ENCODE data around the gene ZFYVE28. TPM values are rescaled to one million over a fixed set of nuclear protein-coding genes. Genes with fewer than 3 reads are reported as not detected.
A peak's percentile ranks its signal among the peaks of the same experiment; 100 is the strongest.

The ZFYVE28 gene
- total RNA-seq, 1 donor = 10.5 TPM

DNA sequence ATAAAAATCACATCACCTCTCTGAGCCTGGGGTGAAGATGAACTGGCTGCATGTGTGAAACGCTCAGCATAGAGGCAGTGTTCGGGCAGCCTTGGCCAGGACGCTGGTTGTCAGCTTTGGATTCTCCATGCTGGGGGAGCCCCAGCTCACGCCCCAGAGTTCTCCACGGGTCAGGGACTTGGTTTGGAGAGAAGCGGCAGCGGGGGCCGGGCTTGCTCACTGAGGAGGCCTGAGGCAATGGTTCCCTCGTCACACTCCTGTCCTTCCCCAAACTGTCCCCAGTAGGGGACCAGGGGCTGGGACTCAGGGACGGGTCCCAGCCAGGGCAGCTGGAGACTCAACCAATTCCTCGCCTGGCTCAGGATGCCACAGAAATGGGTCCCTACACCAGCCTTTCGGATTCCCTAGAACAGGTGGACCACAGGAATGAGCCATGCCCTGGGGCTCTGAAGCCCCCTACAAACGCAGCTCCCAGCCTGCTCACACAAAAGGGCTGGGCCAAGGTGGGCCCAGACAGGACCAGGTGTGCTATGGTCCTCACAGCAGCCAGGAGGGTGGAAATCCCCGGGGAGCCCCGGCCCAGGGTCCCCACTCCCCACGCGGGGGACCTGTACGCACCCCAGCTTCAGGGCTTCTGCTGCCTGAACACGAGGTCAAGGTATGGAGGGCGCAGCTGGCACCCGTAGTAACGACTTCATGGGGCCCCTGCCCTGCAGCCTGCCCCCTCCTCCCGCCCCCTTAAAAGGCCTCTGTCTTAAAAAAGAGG is 157.9 kb downstream of the ZFYVE28 start:
- Histone ChIP-seq H3K4me1 (ENCODE audit: insufficient read depth, low read length) (peaks cover 34% of the 10 kb centered on the region), H3K4me2 (ENCODE audit: insufficient read depth, low read length) (peak overlapping the region; percentile 93), H3K27me3 (ENCODE audit: insufficient read depth, low read length) (no peaks in the 10 kb centered on the region), H3K9me3 (ENCODE audit: low read depth, low read length) (no peaks in the 10 kb centered on the region), H3K4me3 (ENCODE audit: insufficient read depth, low read length) (peak overlapping the region; percentile 87), H3K27ac (ENCODE audit: low read depth, low read length) (peak overlapping the region; percentile 48), H3K79me2 (ENCODE audit: insufficient read depth, low read length) (peaks cover 51% of the 10 kb centered on the region), H4K20me1 (ENCODE audit: insufficient read depth, low read length) (peaks cover 50% of the 10 kb centered on the region), H3K36me3 (ENCODE audit: insufficient read depth, low read length) (peaks cover 5% of the 10 kb centered on the region), H2AFZ (ENCODE audit: low read length) (no peak overlapping the region)
- DNase-seq (ENCODE audit: insufficient read length, low spot score, missing footprints) = peak; percentile 90
- TF ChIP-seq, protein P1, sequence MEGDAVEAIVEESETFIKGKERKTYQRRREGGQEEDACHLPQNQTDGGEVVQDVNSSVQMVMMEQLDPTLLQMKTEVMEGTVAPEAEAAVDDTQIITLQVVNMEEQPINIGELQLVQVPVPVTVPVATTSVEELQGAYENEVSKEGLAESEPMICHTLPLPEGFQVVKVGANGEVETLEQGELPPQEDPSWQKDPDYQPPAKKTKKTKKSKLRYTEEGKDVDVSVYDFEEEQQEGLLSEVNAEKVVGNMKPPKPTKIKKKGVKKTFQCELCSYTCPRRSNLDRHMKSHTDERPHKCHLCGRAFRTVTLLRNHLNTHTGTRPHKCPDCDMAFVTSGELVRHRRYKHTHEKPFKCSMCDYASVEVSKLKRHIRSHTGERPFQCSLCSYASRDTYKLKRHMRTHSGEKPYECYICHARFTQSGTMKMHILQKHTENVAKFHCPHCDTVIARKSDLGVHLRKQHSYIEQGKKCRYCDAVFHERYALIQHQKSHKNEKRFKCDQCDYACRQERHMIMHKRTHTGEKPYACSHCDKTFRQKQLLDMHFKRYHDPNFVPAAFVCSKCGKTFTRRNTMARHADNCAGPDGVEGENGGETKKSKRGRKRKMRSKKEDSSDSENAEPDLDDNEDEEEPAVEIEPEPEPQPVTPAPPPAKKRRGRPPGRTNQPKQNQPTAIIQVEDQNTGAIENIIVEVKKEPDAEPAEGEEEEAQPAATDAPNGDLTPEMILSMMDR (IDR thresholded peaks at IDR 0.05; ENCODE audit: extremely low read depth, low read depth, low read length) = no peak

DNA sequence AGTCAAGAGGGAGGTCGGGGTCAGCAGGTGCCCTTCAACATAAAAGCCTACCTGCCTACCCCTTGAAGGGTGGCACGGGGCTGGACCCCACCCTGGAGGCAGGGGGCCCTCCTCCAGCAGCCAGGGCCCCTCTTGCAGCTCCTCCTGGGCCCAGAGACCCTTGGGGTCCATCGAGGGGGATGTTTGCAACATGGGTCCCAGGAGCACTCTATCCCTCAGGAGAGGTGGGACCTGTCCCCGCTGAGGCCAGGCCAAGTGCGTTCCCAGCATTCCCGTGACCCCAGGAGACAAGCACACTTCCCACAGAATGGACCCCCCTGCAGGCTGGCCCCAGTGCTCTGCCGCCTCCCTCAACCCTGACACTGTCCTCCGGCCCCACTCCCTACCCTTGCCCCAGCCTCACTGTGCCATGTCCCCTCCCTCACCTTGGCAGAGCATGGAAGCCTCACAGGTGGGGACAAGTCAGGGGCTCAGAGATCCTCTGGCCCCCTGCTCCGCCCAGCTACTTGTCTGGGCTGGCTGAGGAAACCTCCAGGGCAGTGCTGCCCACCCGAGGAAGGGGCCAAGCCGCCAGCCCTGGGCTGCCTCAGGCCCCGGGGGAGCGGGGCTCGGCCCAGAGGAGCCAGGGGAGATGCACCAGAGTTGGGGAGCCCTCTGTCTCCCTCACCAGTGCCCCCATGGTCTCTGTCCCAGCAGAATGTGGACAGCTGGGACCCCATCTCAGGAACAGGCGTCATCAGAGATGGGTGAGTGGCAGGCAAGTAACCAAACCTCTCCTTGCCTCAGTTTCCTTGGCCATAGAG is 158.7 kb downstream of the ZFYVE28 start:
- Histone ChIP-seq H3K36me3 (ENCODE audit: insufficient read depth, low read length) (peaks cover 10% of the 10 kb centered on the region), H3K9me3 (ENCODE audit: low read depth, low read length) (no peaks in the 10 kb centered on the region), H3K4me3 (ENCODE audit: insufficient read depth, low read length) (peak overlapping the region; percentile 87), H3K27me3 (ENCODE audit: insufficient read depth, low read length) (no peaks in the 10 kb centered on the region), H3K4me2 (ENCODE audit: insufficient read depth, low read length) (peak overlapping the region; percentile 93), H3K79me2 (ENCODE audit: insufficient read depth, low read length) (peaks cover 58% of the 10 kb centered on the region), H4K20me1 (ENCODE audit: insufficient read depth, low read length) (peaks cover 57% of the 10 kb centered on the region), H3K4me1 (ENCODE audit: insufficient read depth, low read length) (peaks cover 34% of the 10 kb centered on the region), H3K27ac (ENCODE audit: low read depth, low read length) (no peak overlapping the region), H2AFZ (ENCODE audit: low read length) (no peak overlapping the region)
- TF ChIP-seq, protein P1 (IDR thresholded peaks at IDR 0.05; ENCODE audit: extremely low read depth, low read depth, low read length) = no peak
- peak; percentile 49 for DNase-seq (ENCODE audit: insufficient read length, low spot score, missing footprints)

DNA sequence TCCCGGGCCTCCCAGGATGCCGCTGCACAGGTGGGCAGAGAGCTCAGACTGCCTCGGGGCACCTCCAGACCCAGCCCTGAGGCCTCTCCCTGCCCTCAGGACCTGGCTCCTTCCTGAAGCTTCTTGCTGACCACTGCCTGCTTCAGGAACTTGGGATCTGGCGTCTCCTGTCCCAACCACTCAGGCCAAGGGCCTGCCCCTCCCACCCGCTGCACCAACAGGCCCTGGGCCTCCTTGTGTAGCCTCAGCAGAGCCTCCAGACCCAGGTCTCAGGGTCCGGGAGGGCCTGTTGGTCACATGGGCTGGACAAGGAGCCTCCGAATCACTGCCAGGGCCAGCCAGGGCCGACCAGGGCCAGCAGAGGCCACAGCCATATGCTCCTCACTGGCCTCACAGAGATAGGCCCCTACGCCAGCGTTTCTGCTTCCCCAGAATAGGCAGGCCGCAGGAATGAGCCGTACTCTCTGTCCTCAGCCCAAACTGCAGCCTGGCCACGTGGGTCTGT is 159.4 kb downstream of the ZFYVE28 start:
- H3K4me1 ChIP-seq (ENCODE audit: insufficient read depth, low read length) = peaks cover 34% of the 10 kb centered on the region
- no peak overlapping the region for H3K4me3 ChIP-seq (ENCODE audit: insufficient read depth, low read length)

More for the DNA sequence above, 159.4 kb downstream of the ZFYVE28 start:
- no peaks in the 10 kb centered on the region for H3K9me3 ChIP-seq (ENCODE audit: low read depth, low read length)
- TF ChIP-seq, protein P1 (IDR thresholded peaks at IDR 0.05; ENCODE audit: extremely low read depth, low read depth, low read length) = no peak
- H3K27me3 ChIP-seq (ENCODE audit: insufficient read depth, low read length) = no peaks in the 10 kb centered on the region
- peaks cover 62% of the 10 kb centered on the region for H4K20me1 ChIP-seq (ENCODE audit: insufficient read depth, low read length)
- H3K4me2 ChIP-seq (ENCODE audit: insufficient read depth, low read length) = no peak overlapping the region
- H3K79me2 ChIP-seq (ENCODE audit: insufficient read depth, low read length) = peaks cover 64% of the 10 kb centered on the region
- peaks cover 16% of the 10 kb centered on the region for H3K36me3 ChIP-seq (ENCODE audit: insufficient read depth, low read length)
- DNase-seq (ENCODE audit: insufficient read length, low spot score, missing footprints) = peak; percentile 80
- H2AFZ ChIP-seq (ENCODE audit: low read length) = no peak overlapping the region
- no peak overlapping the region for H3K27ac ChIP-seq (ENCODE audit: low read depth, low read length)

Measured in osteoblast (primary cell).